SU-DHL-6 (cell line): ENCODE results near the gene KPTN.

Experiments used
- EZH2phosphoT487 ChIP-seq: fragments of 200-600 bp; sonication (generic), shearing (Covaris generic); conservative IDR thresholded peaks from 2 replicates; pipeline ENCODE4 v1.6.1; 2018; ENCODE audit warnings: mild to moderate bottlenecking, antibody characterized with exemption, low read length, moderate library complexity, mixed read lengths
- TF ChIP-seq, protein P1 (sequence below): fragments of 200-600 bp; sonication (generic); IDR thresholded peaks from one replicate; pipeline ENCODE4 v1.5.1; 2017; ENCODE audit warnings: antibody characterized with exemption, mild to moderate bottlenecking, low read length, moderate library complexity; ENCODE audit not compliant: insufficient read depth, poor library complexity, severe bottlenecking

- TF ChIP-seq, protein P1, sequence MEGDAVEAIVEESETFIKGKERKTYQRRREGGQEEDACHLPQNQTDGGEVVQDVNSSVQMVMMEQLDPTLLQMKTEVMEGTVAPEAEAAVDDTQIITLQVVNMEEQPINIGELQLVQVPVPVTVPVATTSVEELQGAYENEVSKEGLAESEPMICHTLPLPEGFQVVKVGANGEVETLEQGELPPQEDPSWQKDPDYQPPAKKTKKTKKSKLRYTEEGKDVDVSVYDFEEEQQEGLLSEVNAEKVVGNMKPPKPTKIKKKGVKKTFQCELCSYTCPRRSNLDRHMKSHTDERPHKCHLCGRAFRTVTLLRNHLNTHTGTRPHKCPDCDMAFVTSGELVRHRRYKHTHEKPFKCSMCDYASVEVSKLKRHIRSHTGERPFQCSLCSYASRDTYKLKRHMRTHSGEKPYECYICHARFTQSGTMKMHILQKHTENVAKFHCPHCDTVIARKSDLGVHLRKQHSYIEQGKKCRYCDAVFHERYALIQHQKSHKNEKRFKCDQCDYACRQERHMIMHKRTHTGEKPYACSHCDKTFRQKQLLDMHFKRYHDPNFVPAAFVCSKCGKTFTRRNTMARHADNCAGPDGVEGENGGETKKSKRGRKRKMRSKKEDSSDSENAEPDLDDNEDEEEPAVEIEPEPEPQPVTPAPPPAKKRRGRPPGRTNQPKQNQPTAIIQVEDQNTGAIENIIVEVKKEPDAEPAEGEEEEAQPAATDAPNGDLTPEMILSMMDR = no peak
- TF ChIP-seq EZH2phosphoT487 = no peak
Observed at GRCh38 chr19:47490031-47490430, 6.0 kb upstream of the KPTN start.
